GM12878 (cell line): Measurements from ENCODE around the gene EEPD1. TPM values are rescaled to one million over a fixed set of nuclear protein-coding genes. Genes with fewer than 3 reads are reported as not detected.
"Not testable (repeated sequence)": the region's sequence is repeated elsewhere in the genome, so short reads cannot be mapped to it uniquely, and the experiment has no call there.

Source experiments
- ATAC-seq: fragments of 200-7000 bp; cut with Tn5 transposase; 3 replicates; pipeline ENCODE4 v1.9.1; 2020; ENCODE audit warnings: mild to moderate bottlenecking, moderate library complexity
- BruUV-seq: library from RNA; stranded (reverse); fragments of 400-500 nt; replicated peaks from 2 replicates; lab custom pipeline; 2021; lab: Mats Ljungman, UMichigan
- CTCF ChIA-PET: fragments of 300-600 bp; sonication (Branson Sonifier 250); formaldehyde crosslinking; extraction: SDS; loops from one replicate; lab custom pipeline; 2021; ENCODE audit warnings: inconsistent platforms; lab: Yijun Ruan, JAX
- POLR2A ChIA-PET: fragments of 350-600 bp; formaldehyde crosslinking; extraction: SDS; loops from one replicate; lab custom pipeline; 2021; ENCODE audit warnings: inconsistent platforms; lab: Charles Lee
- RAD21 ChIA-PET: fragments of 300-600 bp; sonication (Branson Sonifier 250); formaldehyde crosslinking; loops from one replicate; lab custom pipeline; 2023; ENCODE audit warnings: antibody characterized with exemption; ENCODE audit not compliant: unreplicated experiment; lab: Charles Lee
- SMC1A ChIA-PET: fragments of 300-600 bp; sonication (Branson Sonifier 250); formaldehyde crosslinking; loops from one replicate; lab custom pipeline; 2023; ENCODE audit not compliant: unreplicated experiment, uncharacterized antibody; lab: Charles Lee
- DNase-seq: peaks from one replicate; pipeline ENCODE4 v3.0.0-alpha.2; 2011; ENCODE audit warnings: low read depth, low spot score
- FAIRE-seq: peaks from 3 replicates; lab custom pipeline; 2011; peaks lifted over from hg19 to GRCh38; lab: Jason Lieb, UNC
- H2AFZ ChIP-seq: 2 replicates; pipeline ENCODE4 v1.6.0; 2011; ENCODE audit warnings: low read depth, low read length, control low read depth; ENCODE audit not compliant: control insufficient read depth
- H3K27ac ChIP-seq: 2 replicates; pipeline ENCODE4 v1.5.1; 2011; ENCODE audit warnings: control low read depth; ENCODE audit not compliant: control insufficient read depth, insufficient read depth
- H3K27me3 ChIP-seq, 2 experiments: replicated peaks in 1 of 2; 2 replicates each; pipeline versions ENCODE4 v1.6.0 to v1.6.1; 2011; ENCODE audit warnings: low read length in 1 of 2; ENCODE audit not compliant: control insufficient read depth in 2 of 2, insufficient read depth in 2 of 2
- H3K36me3 ChIP-seq, 2 experiments: 2 replicates each; pipeline ENCODE4 v1.5.1; 2011; ENCODE audit warnings: low read length in 1 of 2; ENCODE audit not compliant: control insufficient read depth in 2 of 2, insufficient read depth in 2 of 2
- H3K4me1 ChIP-seq: 2 replicates; pipeline ENCODE4 v1.6.1; 2011; ENCODE audit warnings: mild to moderate bottlenecking, low read length, moderate library complexity, mixed read lengths; ENCODE audit not compliant: control insufficient read depth, insufficient read depth
- H3K4me2 ChIP-seq: 2 replicates; pipeline ENCODE4 v1.6.0; 2011; ENCODE audit warnings: control low read depth; ENCODE audit not compliant: control insufficient read depth, insufficient read depth
- H3K4me3 ChIP-seq: fragments of 200-600 bp; sonication (generic); 2 replicates; pipeline ENCODE4 v1.5.1; 2016
- H3K79me2 ChIP-seq: 2 replicates; pipeline ENCODE4 v1.6.0; 2011; ENCODE audit warnings: low read length; ENCODE audit not compliant: control insufficient read depth, insufficient read depth
- H3K9ac ChIP-seq: 2 replicates; pipeline ENCODE4 v1.8.0; 2011; ENCODE audit warnings: low read length, control low read depth, mixed read lengths; ENCODE audit not compliant: control insufficient read depth, insufficient read depth
- H3K9me3 ChIP-seq: replicated peaks from 3 replicates; pipeline ENCODE4 v1.5.1; 2011; ENCODE audit warnings: mild to moderate bottlenecking, low read length; ENCODE audit not compliant: control insufficient read depth, insufficient read depth
- H4K20me1 ChIP-seq: 2 replicates; pipeline ENCODE4 v1.6.0; 2011; ENCODE audit not compliant: control insufficient read depth, insufficient read depth
- BCL11A ChIP-seq: IDR thresholded peaks from 2 replicates; pipeline ENCODE4 v1.6.1; 2011; ENCODE audit warnings: low read depth, low read length
- CHD2 ChIP-seq: IDR thresholded peaks from 2 replicates; pipeline ENCODE4 v1.6.1; 2011; ENCODE audit warnings: low read depth, low read length, improper control_type of control experiment, borderline replicate concordance
- CTCF ChIP-seq, 3 experiments: IDR thresholded peaks in 2 of 3; conservative IDR thresholded peaks in 1 of 3; 2 replicates each; pipeline ENCODE4 v1.5.1; 2011; ENCODE audit warnings: low read depth in 3 of 3, low read length in 3 of 3, mild to moderate bottlenecking in 3 of 3, control low read depth in 2 of 3, moderate library complexity in 2 of 3, inconsistent platforms in 1 of 3, mixed read lengths in 1 of 3; ENCODE audit not compliant: control insufficient read depth in 2 of 3, insufficient read depth in 1 of 3; ENCODE audit errors: extremely low read depth in 1 of 3
- GABPA ChIP-seq: IDR thresholded peaks from 2 replicates; pipeline ENCODE4 v1.6.1; 2014; ENCODE audit warnings: antibody characterized with exemption, low read depth, mild to moderate bottlenecking, inconsistent platforms
- IKZF2 ChIP-seq, 2 experiments: fragments of 450-650 bp; IDR thresholded peaks; 2 replicates each; pipeline ENCODE4 v1.6.1; 2017; ENCODE audit warnings: mild to moderate bottlenecking in 2 of 2, moderate library complexity in 2 of 2
- IRF3 ChIP-seq: fragments of 450-650 bp; IDR thresholded peaks from 2 replicates; pipeline ENCODE4 v1.6.1; 2014; ENCODE audit warnings: mild to moderate bottlenecking
- PAX5 ChIP-seq: IDR thresholded peaks from 2 replicates; pipeline ENCODE4 v1.6.1; 2011; ENCODE audit warnings: low read depth, low read length, borderline replicate concordance
- PRDM15 ChIP-seq: fragments of 450-650 bp; formaldehyde crosslinking; IDR thresholded peaks from 2 replicates; pipeline ENCODE4 v1.4.0; 2020; ENCODE audit warnings: mild to moderate bottlenecking, moderate library complexity
- STAT1 ChIP-seq: fragments of 450-650 bp; conservative IDR thresholded peaks from 2 replicates; pipeline ENCODE4 v1.6.1; 2014; ENCODE audit warnings: antibody characterized with exemption, mild to moderate bottlenecking
- ZBED1 ChIP-seq: IDR thresholded peaks from 2 replicates; pipeline ENCODE4 v1.6.1; 2016; ENCODE audit warnings: borderline replicate concordance
- WGBS: methylation state at CpG from one replicate; pipeline ENCODE4 v1.1.6; 2016; ENCODE audit warnings: low lambda C conversion rate; ENCODE audit not compliant: insufficient replicate concordance, insufficient coverage; ENCODE audit errors: missing lambda C conversion rate; 5-methylcytosine and 5-hydroxymethylcytosine counted together
- in situ Hi-C: fragments of 300-500 bp; cut with MboI; formaldehyde crosslinking; loops from 9 replicates; pipeline ENCODE4 v1.14.3; 2018; ENCODE audit warnings: mixed read lengths
- intact Hi-C: fragments of 100-400 bp; cut with micrococcal nuclease; formaldehyde crosslinking; loops from one replicate; pipeline ENCODE4 v1.14.2; 2022; ENCODE audit not compliant: unreplicated experiment
- polyA plus RNA-seq, 11 experiments: library from polyadenylated mRNA; depleted of rRNA in 4 of 11; unstranded in 6 of 11; stranded (reverse) in 5 of 11; fragments of >200 nt; fragmentation: Nextera tagmentation in 4 of 11; fragmentation: Illumina TruSeq in 1 of 11; extraction: Ambion mirVana in 4 of 11; extraction: Trizol in 1 of 11; gene quantifications; 1 replicate in 1 of 11; 2 replicates in 10 of 11; pipeline versions ENCODE4 v1.2.1 to v1.2.3, GENCODE V29; 2011 to 2016; ENCODE audit warnings: inconsistent platforms in 2 of 11, missing spikeins in 2 of 11, low read depth in 1 of 11
- total RNA-seq, 4 experiments: library from RNA; depleted of rRNA in 3 of 4; stranded (reverse); fragments of >200 nt in 3 of 4; fragmentation: Illumina TruSeq in 1 of 4; extraction: Trizol in 1 of 4; gene quantifications; 2 replicates each; pipeline versions ENCODE4 v1.2.1 to v1.2.3, GENCODE V29; 2013 to 2021

Gene EEPD1
- total and polyA plus RNA-seq, 10 of the 15 experiments (the other 5 are each of a cell fraction or from before 2014, with no cell fraction given), result 0.24 to 2.8 (median 0.86) TPM; not detected in 1

GRCh38 chr7:36244001-36244400 lies 90.9 kb downstream of the EEPD1 start:
- intact Hi-C loops, in situ Hi-C loops, H3K4me2 ChIP-seq, H3K79me2 ChIP-seq, FAIRE-seq, H3K27ac ChIP-seq, H4K20me1 ChIP-seq, RAD21 ChIA-PET, H3K36me3 ChIP-seq, DNase-seq, H2AFZ ChIP-seq, H3K27me3 ChIP-seq, H3K9ac ChIP-seq, ATAC-seq, H3K4me1 ChIP-seq, H3K4me3 ChIP-seq, H3K9me3 ChIP-seq, BruUV-seq: not testable (repeated sequence)
- SMC1A ChIA-PET, result interaction anchor here (0.9 kb wide), 1 partner anchor 37 kb away, joined by 3 read pairs; no protein-coding TSS in a partner anchor
- POLR2A ChIA-PET, result interaction anchor here (0.8 kb wide), 1 partner anchor 10 kb away, joined by 3 read pairs; no protein-coding TSS in a partner anchor
- WGBS, result 69% methylated on average over 1 of the region's 1 CpG
- CTCF ChIA-PET, result interaction anchor here (1.0 kb wide), 1 partner anchor 48 kb away, joined by 3 read pairs; no protein-coding TSS in a partner anchor

- 38% methylated on average over 4 of the region's 5 CpGs for WGBS
- ChIA-PET SMC1A (interaction anchor here (0.9 to 1.3 kb wide), 2 partner anchors 8 to 37 kb away, joined by 3 read pairs; no protein-coding TSS in a partner anchor), CTCF (interaction anchor here (1.0 kb wide), 1 partner anchor 48 kb away, joined by 3 read pairs; no protein-coding TSS in a partner anchor), RAD21 (no interaction called here), POLR2A (interaction anchor here (0.8 kb wide), 1 partner anchor 9 kb away, joined by 3 read pairs; no protein-coding TSS in a partner anchor)
- no peak for FAIRE-seq
- Histone ChIP-seq H2AFZ (no peak overlapping the region), H3K79me2 (no peaks in the 10 kb centered on the region), H3K4me3 (no peak overlapping the region), H3K4me1 (no peaks in the 10 kb centered on the region), H4K20me1 (no peaks in the 10 kb centered on the region), H3K9me3 (no peaks in the 10 kb centered on the region), H3K27me3 (no peaks in the 10 kb centered on the region), H3K4me2 (no peak overlapping the region), H3K36me3 (no peaks in the 10 kb centered on the region), H3K27ac (no peak overlapping the region), H3K9ac (no peak overlapping the region)
- no peak for ATAC-seq
- intact Hi-C loops, result no loop called here
- DNase-seq, result no peak
- BruUV-seq, result no TSS peak
- in situ Hi-C loops, result no loop called here
- TF ChIP-seq PAX5 (no peak), GABPA (no peak), IRF3 (no peak), CTCF (IDR thresholded peaks at IDR 0.05 in 2 of 3, conservative IDR thresholded peaks at IDR 0.05 in 1 of 3; ENCODE audit: control insufficient read depth in 2 of 3, extremely low read depth in 1 of 3, insufficient read depth in 1 of 3, low read depth in 3 of 3, low read length in 3 of 3) (no peak), STAT1 (no peak), CHD2 (no peak), PRDM15 (CRISPR knock-in tag) (no peak), BCL11A (no peak), ZBED1 (no peak), IKZF2 (IDR thresholded peaks at IDR 0.05) (no peak)
These were observed 91.4 kb downstream of the EEPD1 start for GRCh38 chr7:36244429-36244828.
